UCSD-AML1 (cell line): Measurements from ENCODE around the gene NCKAP5.

Source experiments
- DNase-seq: peaks from one replicate; lab custom pipeline; 2025; ENCODE audit not compliant: unreplicated experiment; lab: John Stamatoyannopoulos, UW

The NCKAP5 gene

GRCh38 chr2:133169274-133169912 is 398.9 kb downstream of the NCKAP5 start:
- no peak for DNase-seq

- DNase-seq: no peak
Measured at GRCh38 chr2:133167990-133168389, 400.3 kb downstream of the NCKAP5 start.

- no peak for DNase-seq
Measured at GRCh38 chr2:133167223-133167622, 401.0 kb downstream of the NCKAP5 start.

- DNase-seq: no peak
Measured at GRCh38 chr2:133166031-133166430, 402.2 kb downstream of the NCKAP5 start.

- no peak for DNase-seq
Measured at GRCh38 chr2:133163111-133163510, 405.2 kb downstream of the NCKAP5 start.

- no peak for DNase-seq
Measured at GRCh38 chr2:133158442-133158841, 409.8 kb downstream of the NCKAP5 start.

- no peak for DNase-seq
Measured at GRCh38 chr2:133158024-133158423, 410.2 kb downstream of the NCKAP5 start.

GRCh38 chr2:133157141-133157540 is 411.1 kb downstream of the NCKAP5 start:
- no peak for DNase-seq

GRCh38 chr2:133152801-133153200 is 415.5 kb downstream of the NCKAP5 start:
- DNase-seq: no peak

GRCh38 chr2:133148187-133148586 is 420.1 kb downstream of the NCKAP5 start:
- DNase-seq: no peak

- no peak for DNase-seq
Measured at GRCh38 chr2:133146893-133147292, 421.4 kb downstream of the NCKAP5 start.

- no peak for DNase-seq
Measured at GRCh38 chr2:133143645-133144044, 424.6 kb downstream of the NCKAP5 start.

GRCh38 chr2:133142087-133142486 is 426.2 kb downstream of the NCKAP5 start:
- DNase-seq: no peak

- no peak for DNase-seq
Measured at GRCh38 chr2:133140620-133141019, 427.6 kb downstream of the NCKAP5 start.

GRCh38 chr2:133139847-133140533 is 428.3 kb downstream of the NCKAP5 start:
- no peak for DNase-seq

GRCh38 chr2:133138693-133139092 is 429.6 kb downstream of the NCKAP5 start:
- DNase-seq: no peak

GRCh38 chr2:133135035-133135654 is 433.1 kb downstream of the NCKAP5 start:
- no peak for DNase-seq

- DNase-seq: no peak
Measured at GRCh38 chr2:133130548-133131246, 437.6 kb downstream of the NCKAP5 start.

- no peak for DNase-seq
Measured at GRCh38 chr2:133124446-133124845, 443.8 kb downstream of the NCKAP5 start.

GRCh38 chr2:133123904-133124303 is 444.4 kb downstream of the NCKAP5 start:
- DNase-seq: no peak

- DNase-seq: no peak
Measured at GRCh38 chr2:133123393-133123792, 444.9 kb downstream of the NCKAP5 start.

GRCh38 chr2:133122529-133122928 is 445.7 kb downstream of the NCKAP5 start:
- DNase-seq: no peak
